ENCODE results near the gene PKDCC.
"Not testable (repeated sequence)": the region's sequence is repeated elsewhere in the genome, so short reads cannot be mapped to it uniquely, and the experiment has no call there.

Gene PKDCC

DNA sequence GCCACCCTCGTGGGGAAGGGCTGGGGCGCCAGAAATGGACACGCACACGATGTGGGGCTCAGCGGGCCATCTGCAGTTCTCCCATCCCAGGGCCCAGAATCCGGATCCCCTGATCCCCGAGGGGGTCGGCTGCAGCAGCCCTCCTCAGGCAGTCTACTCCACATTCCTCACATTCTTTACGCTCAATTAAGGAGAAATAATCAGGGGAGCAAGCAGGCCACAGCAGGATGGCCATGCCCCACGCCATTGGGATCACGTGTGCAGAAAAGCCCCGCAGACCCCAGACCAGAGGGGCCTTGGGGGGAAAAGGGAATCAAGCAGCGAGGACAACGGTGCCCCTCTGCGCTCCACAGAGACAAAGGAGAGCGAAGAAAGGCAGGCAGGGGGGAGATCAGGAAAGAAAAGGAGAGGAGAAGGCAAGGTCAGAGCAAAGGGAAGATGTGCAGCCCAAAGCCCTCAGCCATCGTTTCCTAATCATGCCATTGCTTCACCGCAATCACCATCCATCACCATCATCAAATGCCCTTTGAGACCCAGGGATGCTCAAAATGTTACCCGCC, 17.5 kb upstream of the PKDCC start:
- DNase-seq (ENCODE audit: low read depth), result no peak
- H3K4me3 ChIP-seq (ENCODE audit: low read length), result no peak overlapping the region
- TF ChIP-seq, protein P1, sequence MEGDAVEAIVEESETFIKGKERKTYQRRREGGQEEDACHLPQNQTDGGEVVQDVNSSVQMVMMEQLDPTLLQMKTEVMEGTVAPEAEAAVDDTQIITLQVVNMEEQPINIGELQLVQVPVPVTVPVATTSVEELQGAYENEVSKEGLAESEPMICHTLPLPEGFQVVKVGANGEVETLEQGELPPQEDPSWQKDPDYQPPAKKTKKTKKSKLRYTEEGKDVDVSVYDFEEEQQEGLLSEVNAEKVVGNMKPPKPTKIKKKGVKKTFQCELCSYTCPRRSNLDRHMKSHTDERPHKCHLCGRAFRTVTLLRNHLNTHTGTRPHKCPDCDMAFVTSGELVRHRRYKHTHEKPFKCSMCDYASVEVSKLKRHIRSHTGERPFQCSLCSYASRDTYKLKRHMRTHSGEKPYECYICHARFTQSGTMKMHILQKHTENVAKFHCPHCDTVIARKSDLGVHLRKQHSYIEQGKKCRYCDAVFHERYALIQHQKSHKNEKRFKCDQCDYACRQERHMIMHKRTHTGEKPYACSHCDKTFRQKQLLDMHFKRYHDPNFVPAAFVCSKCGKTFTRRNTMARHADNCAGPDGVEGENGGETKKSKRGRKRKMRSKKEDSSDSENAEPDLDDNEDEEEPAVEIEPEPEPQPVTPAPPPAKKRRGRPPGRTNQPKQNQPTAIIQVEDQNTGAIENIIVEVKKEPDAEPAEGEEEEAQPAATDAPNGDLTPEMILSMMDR (IDR thresholded peaks at IDR 0.05; ENCODE audit: insufficient read depth, low read depth, low read length, missing control alignments), result no peak

DNA sequence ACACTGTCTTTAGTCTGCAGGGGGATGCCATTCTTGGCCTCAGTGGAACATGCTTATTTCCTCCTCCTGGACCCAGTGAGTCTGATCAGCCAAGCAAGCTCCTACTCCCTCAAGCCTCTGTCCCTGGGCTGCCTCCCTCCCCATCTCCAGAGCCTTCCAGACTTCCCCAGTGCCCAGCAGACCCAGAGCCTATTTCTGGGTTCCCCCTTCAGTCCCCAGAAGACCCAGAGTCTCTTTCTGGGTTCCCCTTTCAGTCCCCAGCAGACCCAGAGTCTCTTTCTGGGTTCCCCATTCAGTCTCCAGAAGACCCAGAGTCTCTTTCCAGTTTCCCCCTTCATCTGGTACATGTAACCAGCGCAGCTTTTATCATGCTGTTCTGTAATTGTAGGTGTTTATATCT, 17.0 kb upstream of the PKDCC start:
- no peak for DNase-seq (ENCODE audit: low read depth)
- no peak overlapping the region for H3K4me3 ChIP-seq (ENCODE audit: low read length)
- TF ChIP-seq, protein P1 (IDR thresholded peaks at IDR 0.05; ENCODE audit: insufficient read depth, low read depth, low read length, missing control alignments), result no peak

DNA sequence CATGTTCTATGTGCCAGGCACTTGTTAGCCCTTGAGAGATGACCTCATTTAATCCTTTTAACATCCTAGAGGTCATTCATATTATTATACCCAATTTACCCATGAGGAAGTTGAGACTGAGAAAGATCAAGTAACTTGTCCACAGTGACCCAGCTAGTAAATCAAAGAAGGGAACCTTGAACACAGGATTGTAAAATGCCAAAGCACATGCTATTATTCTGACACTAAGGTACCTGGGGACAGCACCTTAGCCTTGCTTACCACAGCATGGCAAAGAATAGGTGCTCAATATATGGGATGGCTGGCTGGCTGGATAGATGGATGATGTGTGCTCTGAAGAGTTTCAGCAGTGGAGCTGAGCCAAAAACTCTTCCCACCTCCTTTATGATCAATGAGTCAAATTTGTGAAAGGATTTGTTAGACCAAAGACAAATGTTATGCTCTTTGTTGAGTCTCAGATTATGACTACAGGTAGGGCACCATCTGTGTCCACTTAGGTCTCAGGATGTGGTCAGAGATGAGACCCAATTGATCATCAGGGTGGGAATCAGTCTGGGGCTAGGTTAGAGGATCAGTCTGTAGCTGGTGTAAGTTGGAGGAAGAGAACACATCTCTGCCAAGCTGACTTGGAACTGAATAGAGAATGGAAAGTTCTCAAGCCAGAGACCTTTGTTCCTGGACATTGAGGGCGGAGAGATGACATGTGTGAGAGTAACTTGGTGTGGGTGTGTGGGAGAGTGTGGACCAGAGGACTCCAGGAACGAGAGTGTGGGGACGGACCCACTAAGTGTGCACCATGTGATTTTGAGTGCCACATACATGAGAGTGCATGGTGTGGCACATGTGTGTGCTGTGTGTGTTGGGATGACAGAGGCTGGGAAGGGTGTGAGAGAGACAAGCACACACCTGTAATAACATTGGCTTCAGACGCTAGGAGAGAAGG, 16.3 kb upstream of the PKDCC start:
- TF ChIP-seq, protein P1 (IDR thresholded peaks at IDR 0.05; ENCODE audit: insufficient read depth, low read depth, low read length, missing control alignments), result no peak
- no peak overlapping the region for H3K4me3 ChIP-seq (ENCODE audit: low read length)
- DNase-seq (ENCODE audit: low read depth), result no peak

DNA sequence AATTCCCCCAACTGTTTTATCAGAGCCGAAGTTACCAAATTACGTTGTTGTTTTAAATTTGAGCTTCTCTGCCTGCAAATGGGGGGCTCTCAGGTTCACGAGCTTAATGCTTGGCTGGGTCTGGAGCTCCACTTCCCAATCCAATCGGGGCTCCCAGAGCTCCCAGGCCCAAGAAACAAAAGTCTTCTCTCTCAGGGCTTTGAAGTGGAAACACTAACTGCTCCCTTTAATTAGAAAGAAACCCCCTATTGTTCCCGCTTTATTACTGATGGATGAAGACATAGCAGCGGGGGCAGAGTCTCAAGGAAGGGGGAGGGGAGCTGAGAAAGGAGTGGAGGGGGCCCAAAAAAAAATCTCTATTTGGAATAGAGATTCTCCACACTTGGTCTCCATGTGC, 15.6 kb upstream of the PKDCC start:
- no peak for DNase-seq (ENCODE audit: low read depth)
- no peak overlapping the region for H3K4me3 ChIP-seq (ENCODE audit: low read length)
- TF ChIP-seq, protein P1 (IDR thresholded peaks at IDR 0.05; ENCODE audit: insufficient read depth, low read depth, low read length, missing control alignments), result no peak

DNA sequence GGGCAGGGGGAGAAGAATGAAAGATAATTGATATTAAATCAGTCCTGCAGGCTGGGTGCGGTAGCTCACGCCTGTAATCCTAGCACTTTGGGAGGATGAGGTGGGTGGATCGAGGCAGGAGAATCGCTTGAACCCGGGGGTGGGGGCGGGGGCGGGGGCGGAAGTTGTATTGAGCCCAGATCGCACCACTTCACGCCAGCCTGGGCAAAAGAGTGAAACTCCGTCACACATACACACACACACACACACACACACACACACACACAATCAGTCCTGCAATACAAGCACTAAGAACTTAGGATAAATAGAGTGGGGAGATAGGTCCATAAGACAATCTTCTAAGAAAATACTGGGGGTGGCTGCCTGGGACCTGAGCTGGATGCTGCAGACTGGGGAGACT, 15.1 kb upstream of the PKDCC start:
- TF ChIP-seq, protein P1 (IDR thresholded peaks at IDR 0.05; ENCODE audit: insufficient read depth, low read depth, low read length, missing control alignments), result no peak

DNA sequence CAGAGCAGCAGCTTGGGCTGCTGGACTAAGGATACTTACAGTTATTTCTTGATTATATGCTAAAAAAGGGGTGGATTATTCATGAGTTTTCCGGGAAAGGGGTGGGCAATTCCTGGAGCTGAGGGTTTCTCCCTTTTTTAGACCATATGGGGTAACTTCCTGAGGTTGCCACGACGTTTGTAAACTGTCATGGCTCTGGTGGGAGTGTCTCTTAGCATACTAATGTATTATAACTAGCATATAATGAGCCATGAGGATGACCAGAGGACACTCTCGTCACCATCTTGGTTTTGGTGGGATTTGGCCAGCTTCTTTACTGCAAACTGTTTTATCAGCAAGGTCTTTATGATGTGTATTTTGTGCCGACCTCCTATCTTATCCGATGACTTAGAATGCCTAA, 13.7 kb upstream of the PKDCC start:
- H3K4me3 ChIP-seq (ENCODE audit: low read length); DNase-seq (ENCODE audit: low read depth): not testable (repeated sequence)

More for the DNA sequence above, 15.1 kb upstream of the PKDCC start:
- no peak overlapping the region for H3K4me3 ChIP-seq (ENCODE audit: low read length)
- no peak for DNase-seq (ENCODE audit: low read depth)

DNA sequence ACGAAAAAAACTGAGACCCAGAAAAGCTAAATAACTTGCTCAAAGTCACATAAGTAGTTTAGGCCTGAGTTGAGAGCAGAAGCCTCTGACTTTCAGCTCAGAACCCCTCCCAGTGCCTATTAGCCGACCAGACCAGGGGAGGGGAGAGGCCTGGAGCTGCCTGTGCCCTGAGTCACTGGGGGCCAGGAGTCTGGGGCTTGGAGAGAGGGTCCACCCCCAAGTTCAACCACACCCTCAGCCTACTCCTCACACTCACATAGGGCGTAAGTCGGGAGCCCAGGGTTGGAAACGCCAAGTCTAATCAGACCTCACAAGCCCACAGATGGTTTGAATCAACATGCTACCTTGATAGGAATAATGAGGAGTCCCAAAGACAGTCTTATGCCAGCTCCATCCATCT, 12.6 kb upstream of the PKDCC start:
- TF ChIP-seq, protein P1 (IDR thresholded peaks at IDR 0.05; ENCODE audit: insufficient read depth, low read depth, low read length, missing control alignments), result no peak
- no peak for DNase-seq (ENCODE audit: low read depth)
- H3K4me3 ChIP-seq (ENCODE audit: low read length), result no peak overlapping the region
